ENCODE measurements around the gene PRKAG2.

DNA sequence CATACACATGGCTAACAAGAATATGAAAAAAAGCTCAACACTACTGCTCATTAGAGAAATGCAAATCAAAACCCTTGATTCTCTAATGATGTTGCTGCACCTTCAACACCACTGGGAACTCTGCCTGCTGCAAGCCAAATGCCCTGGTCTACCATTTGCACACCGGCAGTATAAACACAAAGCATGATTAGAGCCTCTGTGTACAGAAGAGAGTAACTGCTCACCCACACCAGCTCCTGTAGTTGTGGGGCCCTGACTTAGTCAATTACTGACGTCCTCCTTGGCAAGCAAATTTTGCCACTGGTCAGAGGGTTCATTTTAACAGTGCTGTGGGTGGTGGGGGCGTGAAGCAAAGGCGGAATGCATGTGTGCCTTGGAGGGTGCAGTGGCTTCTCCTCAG, 261.1 kb downstream of the PRKAG2 start:
- TF ChIP-seq CTCF (conservative IDR thresholded peaks at IDR 0.05; ENCODE audit: low read depth, low read length) (no peak), EZH2 (IDR thresholded peaks at IDR 0.05; ENCODE audit: low read length, unreplicated experiment) (no peak), EZH2phosphoT487 (IDR thresholded peaks at IDR 0.05; ENCODE audit: borderline replicate concordance, low read length) (no peak)

Measured in PC-3 (cell line).